Right ventricle myocardium inferior (tissue), 1 donor: ENCODE measurements around the gene NR2F2. TPM values are rescaled to one million over a fixed set of nuclear protein-coding genes. Genes with fewer than 3 reads are reported as not detected.

Experiments
- ATAC-seq: fragments of 200-7000 bp; cut with Tn5 transposase; one replicate; pipeline ENCODE4 v1.9.1; 2020; ENCODE audit warnings: mild to moderate bottlenecking, moderate library complexity
- DNase-seq: peaks from one replicate; pipeline ENCODE4 v3.0.0; 2021; ENCODE audit errors: missing footprints
- intact Hi-C: fragments of 100-400 bp; cut with DNase I; formaldehyde crosslinking; loops from one replicate; pipeline ENCODE4 v1.11.0; 2022
- total RNA-seq: library from RNA; stranded (reverse); fragmentation: NEBNext Ultra II Directional; extraction: Animal tissue kit (Norgen Biotek cat#: 25700); gene quantifications from one replicate; pipeline ENCODE4 v1.2.1, GENCODE V29; 2021
- donor health status: DM: no; HTN: yes; CAD: no; lungs with severe emphysema.

NR2F2 gene
- total RNA-seq, 1 donor from 2014 or later: 14.2 TPM

DNA sequence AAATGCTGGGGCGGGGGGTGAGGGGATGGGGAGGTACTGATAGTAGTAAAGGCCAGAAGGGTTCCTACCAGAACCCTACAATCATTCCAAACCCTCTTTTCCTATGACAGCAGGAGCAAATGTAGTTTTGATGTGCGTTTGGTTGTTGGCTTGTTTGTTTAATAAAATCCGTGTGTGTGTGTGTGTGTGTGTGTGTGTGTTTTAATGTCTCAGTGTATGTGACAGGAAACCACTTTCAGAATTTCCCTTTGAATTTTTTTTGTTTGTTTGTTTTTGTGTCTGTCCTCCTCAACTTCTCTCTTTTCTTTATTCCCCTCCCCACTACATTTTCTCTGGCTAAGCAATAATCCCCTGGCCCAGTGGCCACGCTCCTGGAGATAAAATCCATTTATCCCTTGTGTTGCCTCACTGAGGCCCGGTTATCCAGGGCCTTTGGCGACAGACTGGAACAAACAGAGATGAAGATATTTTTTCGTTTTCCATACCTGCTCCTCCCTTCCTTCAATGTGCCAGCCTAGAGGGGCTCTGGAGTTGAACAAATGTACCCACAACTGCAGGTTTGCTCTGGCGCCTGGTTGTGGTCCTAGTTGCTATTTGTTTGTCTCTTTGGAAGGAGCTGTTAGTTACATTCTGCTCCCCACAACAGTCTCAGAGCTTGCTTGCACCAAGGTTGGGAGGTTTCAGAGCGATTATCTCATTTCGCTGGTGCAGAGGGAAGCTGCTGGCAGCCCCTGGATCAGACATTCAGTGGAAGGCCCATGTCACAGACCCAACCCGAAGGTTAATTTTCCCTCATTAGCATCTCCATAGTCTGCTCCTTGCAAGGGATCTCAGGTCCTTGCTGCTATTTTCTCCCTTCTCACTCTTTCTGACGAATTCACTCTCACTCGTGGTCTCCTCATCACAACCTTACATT is 17.9 kb downstream of the NR2F2 start:
- DNase-seq: no peak
- ATAC-seq: no peak
- intact Hi-C loops: no loop called here

DNA sequence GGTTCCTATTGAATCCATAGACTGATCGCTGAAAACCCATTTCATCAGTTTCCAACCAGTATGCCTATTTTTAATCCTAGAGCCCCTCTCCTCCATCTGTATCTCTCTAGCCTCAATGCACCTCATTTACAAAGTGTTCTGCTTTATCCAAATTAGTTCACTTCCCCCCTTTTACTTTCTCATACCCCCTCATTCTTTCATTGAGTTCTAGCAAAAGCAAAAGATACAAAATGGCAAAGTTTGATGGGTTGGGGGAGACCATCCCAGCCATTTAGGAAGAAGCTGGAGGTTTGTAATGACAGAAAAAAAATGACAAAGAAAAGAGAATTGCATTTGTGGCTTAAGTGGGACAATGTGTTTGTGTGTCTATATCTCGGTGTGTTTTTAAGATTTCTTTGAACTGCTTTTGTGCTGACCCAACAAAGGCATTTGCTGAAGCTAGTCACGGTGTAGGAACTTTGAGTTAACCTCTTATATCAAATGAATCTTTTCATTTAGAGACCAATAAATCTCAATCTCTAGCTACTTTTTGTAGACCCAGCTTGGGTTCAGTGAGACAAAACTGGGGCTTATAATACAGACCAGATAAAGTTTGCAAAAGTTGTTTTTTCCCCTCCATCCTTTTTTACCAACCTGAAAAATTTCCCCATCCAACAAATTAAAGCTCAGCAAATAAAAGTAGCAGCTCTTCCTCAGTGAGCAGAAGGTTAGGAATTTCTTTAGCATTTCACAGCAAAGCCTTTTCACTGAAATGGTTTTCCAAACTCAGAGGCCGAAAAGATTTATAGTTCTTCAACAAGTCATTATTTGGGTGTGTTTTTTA is 18.7 kb downstream of the NR2F2 start:
- DNase-seq (no peak), ATAC-seq (no peak)
- intact Hi-C loops: no loop called here

DNA sequence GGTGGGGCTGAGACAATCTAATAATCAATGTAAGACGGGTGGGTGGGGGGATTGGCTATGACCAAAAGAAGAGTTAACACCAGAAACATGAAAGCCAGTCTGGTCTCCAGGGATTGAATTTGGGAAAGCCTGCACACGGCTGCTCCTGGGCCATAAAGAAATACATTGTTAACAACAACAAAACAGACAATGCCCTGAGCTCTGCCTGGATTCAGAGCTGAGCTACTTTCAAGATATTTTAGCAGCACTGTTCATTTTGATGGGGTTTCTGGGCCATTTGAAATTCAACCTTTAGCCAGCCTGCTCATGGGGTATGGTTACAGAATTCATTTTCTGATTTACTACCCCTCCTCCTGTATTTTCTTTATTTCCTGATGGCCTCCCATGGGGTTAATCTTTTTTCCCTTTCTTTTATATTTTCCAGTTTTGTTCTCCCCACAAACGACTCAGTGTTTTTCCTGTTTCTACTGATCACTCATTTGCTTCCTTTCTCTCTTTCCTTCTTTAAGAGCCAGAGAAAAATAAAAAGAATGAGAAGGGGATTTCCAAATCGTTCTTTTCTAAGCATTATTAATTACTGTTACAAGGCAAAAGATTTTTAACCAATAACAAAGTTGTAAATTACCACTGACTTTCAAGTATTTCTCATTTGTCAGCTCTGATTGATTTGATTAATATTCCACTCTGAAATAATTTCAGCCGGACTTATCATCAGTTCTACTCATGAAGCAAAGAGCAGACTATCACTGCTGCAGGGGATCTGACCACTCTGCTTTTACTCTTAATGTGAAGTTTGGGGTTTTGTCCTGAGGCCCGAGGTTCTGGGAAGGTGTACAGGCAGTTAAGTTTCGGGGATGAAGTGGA is 19.6 kb downstream of the NR2F2 start:
- intact Hi-C loops: no loop called here
- ATAC-seq: no peak
- no peak for DNase-seq

DNA sequence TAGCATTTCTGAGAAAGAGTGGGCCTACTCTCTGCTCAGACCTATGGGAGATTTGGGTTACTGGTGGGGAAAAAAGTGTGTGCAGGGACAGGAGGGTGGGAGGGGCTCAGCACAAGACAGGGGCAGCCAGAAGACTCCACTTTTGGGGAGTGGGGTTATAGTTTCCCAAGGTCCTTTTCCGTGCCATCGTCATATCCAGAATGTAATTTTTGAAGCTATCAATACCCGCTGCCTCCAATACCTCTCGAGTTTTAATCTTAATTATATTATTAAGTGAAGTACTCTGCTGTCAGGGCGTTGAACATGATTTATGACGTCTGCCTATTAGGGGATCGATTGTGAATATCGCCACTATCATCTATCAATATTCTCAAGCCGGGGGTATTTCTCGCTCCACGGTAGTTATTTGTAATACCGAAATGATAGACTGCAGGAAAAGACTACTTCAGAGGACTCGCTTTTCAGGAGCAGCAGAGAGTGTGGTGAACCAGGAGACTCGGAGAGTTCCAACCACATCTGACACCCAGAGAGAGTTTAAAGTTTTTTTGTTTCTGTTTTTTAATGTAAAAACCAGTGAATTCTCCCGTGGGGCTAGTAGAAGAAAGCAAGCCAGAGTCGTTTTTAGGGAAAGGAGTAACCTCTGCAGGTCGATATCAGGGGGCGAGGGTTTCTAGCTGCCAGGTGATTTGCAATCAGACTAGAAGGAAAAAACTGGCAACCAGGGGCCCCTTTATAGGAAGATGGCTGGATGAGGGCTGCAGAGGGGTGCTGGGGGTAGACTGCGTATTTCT is 20.6 kb downstream of the NR2F2 start:
- ATAC-seq (no peak), DNase-seq (no peak)
- intact Hi-C loops: no loop called here

DNA sequence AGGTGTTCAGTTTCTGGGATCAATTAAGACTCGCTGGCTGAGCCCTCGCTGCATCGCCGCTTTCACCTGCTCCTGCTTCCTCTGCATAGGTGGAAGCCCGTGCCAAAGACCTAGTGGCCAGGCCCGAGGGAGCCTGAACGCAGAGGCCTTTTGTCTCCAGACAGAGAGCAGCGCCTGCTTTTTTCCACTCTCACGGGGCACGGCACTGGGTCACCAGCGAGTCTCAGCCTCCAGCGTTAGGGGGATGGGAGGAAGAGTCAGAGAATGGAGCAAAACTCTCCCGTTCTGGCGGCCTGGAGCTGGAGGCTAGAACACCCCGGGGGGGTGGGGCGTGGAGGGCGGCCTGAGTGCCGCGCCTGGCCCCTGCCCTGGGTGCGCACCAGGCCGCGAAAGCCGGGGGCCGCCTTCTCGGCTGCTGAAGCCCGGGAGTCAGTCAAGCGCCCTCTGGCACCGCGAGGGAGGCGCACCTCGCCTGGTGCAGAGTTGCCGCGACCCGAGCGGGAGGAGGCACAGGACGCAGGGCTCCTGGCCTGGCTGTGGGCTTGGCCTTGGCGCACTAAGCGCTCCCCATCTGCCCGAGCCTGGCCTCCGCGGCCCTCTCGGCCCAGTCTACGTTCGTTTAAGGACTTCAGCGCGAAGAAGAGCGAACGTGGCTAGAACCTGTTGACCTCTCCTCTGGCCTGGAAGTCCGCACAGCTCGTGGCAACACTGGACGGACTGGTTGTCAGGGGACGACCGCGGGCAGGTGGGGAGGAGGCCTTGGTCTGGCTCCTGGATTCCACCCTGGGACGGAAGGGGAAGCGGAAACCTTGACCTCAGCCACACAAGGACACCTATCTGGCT is 21.5 kb downstream of the NR2F2 start:
- ATAC-seq (no peak), DNase-seq (peak; percentile 71)
- intact Hi-C loops: no loop called here

DNA sequence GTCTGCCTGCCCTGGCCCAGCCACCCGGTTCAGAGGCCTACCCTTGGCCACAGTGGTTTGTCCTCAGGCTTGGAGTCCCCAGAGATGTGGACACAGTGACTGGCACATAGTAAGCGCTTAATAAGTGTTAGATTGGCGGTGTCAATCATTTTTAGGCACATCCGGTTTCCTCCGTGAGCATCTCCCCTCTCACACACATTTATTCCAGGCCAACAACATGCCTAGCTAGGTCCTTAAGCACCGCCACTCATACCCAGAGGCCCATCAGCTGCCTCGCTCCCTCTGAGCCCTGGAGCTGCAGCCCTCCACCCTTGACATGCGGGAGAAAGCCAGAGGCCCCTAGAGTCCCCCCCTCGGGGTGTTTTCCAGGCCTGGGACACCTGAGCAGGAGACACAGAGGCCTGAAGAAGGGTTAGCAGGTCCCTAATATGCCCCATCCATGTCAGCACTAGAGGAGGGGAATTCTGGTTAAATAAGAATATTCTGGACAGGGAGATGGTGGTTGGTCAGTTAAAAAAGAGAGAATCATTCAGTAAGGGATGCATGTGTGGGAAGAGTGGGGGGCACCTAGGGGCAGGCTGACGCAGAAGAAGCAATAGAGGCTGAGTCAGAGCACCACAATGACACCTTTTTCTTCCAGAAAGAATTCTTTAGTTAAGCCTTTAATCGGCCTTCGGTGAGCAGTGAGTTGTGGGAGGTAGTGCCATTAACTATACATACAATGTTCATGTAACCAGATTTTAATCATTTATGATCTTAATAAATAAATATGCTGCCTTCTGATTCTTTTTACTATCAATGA is 22.3 kb downstream of the NR2F2 start:
- no peak for ATAC-seq
- DNase-seq: no peak
- intact Hi-C loops: no loop called here

DNA sequence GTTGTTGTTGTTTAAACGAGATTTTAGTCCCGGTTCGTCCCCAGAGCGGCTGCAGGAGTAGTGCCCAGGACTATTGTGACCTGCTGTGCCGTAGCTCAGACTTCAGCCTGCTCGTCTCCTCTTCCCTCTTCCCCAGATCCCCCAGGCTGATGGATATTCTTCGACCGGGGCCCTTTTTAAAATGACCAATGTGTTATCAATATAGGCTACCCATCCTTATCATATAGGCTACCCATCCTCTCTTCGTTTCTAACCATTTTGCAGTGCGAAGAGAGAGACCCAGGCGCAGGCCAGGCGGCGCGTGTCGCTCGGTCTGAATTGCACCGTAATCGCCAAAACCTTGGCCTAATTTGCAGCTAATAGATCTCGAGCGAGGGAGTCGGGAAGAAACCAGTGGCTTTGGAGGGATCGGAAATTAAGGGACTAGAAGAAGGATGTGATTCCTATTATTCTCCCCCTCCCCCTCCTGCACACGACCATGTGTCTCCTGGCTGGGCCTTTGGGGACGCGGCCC is 23.0 kb downstream of the NR2F2 start:
- intact Hi-C loops: no loop called here
- ATAC-seq (no peak), DNase-seq (no peak)

DNA sequence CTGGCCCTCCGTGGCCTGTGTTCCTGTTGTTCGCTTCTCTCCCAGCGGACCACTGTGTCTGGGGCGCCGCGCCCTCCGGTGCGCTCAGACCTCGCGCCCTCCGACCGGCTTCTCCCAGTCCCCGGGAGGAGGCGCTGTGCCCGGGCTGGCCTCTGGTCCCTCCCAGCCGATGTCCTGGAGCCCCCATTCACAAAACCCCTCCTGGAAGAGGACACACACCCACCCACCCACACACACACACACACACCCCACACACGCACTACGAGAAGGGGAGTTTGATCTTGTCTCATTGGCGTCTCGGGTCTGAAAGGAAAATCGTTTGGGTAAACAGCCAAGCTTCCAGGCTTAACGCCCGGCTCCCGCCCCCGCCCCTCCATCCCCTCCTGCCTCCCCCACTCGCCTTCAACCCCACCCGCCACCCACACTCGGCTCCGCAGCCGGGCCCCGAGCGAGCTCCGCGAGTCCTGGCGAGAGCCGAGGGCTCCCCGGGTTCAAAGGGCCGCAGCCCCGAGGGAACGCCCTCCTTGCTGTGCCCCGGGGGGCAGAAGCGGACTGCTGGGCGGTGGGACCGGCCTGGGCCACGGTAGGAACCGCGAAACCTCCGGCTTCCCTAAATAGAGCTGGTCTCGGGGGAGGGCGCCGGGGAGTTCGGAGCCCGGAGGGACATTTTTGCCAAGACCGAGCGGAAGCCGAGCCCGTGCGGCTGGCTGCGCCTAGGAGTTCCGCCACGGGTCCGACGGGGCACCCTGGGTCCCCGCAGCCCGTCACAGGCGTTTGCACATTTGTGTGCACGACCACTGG is 23.6 kb downstream of the NR2F2 start:
- DNase-seq: peak; percentile 72
- peak; percentile 70 for ATAC-seq
- intact Hi-C loops: no loop called here

DNA sequence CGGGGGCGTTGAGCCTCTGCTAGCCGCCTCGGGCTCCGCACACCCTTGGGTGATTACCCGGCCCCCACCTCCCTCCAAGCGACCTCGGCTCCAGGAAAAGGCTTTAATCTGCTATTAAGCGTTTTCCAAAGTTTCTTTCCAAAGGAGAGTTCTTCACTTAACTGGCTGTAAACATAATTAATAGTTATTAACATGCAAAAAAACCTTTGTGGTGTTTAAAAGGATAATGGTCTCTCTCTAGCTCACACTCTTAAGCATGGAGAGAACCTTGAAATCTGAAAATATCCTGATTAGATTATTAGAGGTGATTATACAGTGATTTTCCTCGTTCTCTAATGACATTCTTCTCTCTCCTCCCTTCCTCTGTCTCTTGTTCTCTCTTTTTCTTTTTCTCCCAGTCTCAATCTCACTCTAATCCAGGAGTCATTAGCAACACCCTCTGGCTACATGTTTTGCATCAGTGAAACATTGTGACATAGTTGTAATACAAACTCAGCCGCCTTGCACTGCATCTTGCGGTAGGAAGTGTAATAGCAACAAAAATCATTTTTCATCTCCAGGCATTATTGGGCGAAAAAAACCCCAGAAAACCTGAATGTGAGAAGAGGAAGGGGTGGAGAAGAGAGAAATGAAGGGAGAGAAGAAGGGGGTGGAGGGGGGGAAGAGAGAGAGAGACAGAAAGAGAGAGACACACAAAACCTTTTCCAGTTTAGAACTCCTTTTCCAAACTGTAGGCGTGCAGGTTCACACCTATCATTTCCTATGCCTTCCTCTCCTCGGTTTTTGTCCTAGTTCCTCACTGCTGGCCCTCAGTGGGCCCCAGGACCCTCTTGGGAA is 24.4 kb downstream of the NR2F2 start:
- DNase-seq: no peak
- ATAC-seq: peak; percentile 49
- intact Hi-C loops: loop anchor here (5.0 kb wide), 3 partner anchors 537 to 1683 kb away; no protein-coding TSS in a partner anchor

DNA sequence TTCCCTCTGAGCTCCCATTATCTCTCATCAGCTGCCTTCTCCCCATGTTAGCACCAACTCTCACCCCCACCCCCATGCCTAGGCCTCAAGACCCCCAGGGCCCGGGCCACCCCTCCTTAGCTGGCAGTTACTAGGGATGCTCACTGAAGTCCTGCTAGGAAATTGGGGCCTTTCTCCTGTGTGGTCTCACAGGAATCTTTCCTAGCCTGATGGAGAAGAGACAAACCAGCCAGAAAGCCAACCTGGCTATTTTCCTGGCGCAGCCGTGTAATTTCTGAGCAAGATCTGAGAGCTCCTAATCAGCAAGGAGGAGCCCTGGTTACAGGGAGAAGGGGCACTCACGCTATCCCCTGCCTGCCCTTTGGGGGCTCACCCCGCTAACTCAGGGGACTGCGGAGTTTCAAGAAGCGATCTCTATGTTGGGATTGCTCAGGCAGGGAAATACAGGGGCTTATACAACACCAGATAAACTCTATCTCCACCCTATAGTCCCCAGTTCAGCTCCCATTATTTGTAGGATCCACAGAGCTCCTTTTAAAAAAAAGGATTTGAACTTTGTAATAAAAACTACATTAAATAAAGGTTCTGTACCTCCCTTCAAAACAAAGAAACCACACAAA is 25.2 kb downstream of the NR2F2 start:
- intact Hi-C loops: loop anchor here (5.0 kb wide), 3 partner anchors 537 to 1683 kb away; no protein-coding TSS in a partner anchor
- DNase-seq: no peak
- no peak for ATAC-seq

DNA sequence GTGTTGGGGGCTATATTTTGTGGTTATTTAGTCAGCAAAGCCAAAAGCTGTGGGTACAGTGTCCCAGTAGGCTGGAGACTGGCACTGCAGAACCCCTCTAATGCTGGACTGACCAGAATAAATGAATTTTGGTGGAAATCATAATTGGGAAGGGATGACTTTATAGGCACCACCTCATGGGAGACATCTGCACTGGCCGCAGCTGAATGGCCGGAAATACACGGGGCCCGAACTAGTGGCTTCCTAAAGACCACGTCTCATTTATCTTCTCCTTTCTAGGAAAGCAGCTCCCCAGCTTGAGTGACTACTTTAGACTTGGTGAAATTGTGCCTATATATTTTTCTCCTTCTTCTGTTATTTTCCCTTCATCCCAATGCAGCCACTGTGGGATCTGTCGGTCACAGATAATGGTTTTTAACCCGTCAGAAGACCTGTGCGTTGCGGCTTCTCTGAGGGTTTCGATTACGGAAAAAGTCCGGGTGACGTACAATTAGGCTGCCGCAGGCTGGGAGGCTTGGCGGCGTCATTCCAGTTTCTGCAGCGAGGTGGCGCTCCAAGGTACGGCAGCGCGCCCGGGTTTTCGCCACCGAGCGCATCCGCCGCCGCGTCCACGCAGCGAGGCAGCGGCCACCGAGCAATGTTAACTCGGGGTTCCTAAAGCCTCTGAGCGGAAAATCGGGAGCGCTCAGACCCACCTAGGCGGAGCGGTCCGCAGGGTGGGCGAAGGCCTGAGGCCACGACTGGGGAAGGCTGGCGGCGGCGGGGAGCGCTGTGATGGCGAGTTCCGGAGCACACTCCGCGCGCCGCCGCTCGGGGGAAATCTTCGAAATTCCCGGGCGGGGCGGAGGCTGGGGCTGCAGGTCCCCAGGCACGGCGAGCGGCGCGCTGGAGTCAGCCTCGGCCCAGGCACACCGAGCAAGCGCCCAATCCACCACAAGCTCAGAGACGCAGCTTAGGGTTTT is 26.3 kb downstream of the NR2F2 start:
- ATAC-seq (peak; percentile 59), DNase-seq (peak; percentile 91)
- intact Hi-C loops: loop anchor here (1.0 to 5.0 kb wide), 4 partner anchors 536 to 1684 kb away; no protein-coding TSS in a partner anchor

DNA sequence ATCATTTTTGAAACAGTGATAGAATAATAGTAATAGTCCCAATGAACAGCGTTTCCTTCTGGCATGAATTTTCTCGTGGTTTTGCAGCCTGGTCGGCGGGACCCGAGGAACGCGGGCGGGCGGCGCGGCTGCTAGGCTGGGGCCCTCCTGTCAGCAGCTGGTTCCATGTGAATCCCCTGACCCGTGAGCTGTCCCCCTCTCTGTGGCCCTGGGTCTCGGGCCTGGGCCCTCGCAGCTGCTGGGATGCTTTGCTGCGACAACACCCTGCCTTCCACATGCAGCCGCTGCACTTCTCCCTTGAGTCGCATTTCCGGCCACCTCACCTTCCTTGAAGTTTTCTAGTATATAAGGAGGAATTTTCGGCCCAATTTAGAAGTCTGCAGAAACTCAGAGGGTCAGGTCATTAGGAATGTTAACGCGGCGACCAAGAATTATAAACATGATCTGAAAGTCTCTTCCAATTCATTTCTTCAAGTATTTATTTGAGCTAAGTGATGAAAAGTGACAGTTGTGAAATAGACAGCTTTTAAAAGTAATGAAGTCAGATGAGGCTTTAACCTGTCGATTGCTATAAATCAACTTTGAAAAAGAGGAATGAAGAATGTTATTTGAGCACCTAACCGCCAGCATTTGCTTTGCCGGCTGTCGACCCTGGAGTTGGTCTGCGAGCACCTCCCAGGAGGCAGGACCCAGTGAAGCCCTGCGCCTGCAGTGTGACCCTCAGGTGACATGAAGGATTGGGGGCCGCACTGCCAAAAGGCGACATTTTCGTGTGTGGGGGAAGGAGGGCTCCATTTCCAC is 27.7 kb downstream of the NR2F2 start:
- ATAC-seq (no peak), DNase-seq (no peak)
- intact Hi-C loops: loop anchor here (2.0 to 5.0 kb wide), 4 partner anchors 227 to 1686 kb away; no protein-coding TSS in a partner anchor
